Endothelial cell of umbilical vein (primary cell): ENCODE results near the gene NFIA. TPM values are rescaled to one million over a fixed set of nuclear protein-coding genes. Genes with fewer than 3 reads are reported as not detected.

ENCODE experiments used
- BruUV-seq: library from RNA; stranded (reverse); fragments of 400-500 nt; replicated peaks from 2 replicates; lab custom pipeline; 2021; lab: Mats Ljungman, UMichigan
- CTCF ChIA-PET: fragments of 300-600, 350-600 bp; sonication (Branson Sonifier 250); formaldehyde crosslinking; loops from one replicate; lab custom pipeline; 2021; ENCODE audit warnings: antibody characterized with exemption, inconsistent platforms; lab: Charles Lee
- POLR2A ChIA-PET: fragments of 300-600, 350-600 bp; sonication (Branson Sonifier 250); formaldehyde crosslinking; loops from one replicate; lab custom pipeline; 2021; ENCODE audit warnings: antibody characterized with exemption, inconsistent platforms; lab: Charles Lee
- DNase-seq: peaks from one replicate; pipeline ENCODE4 v3.0.0-alpha.2; 2011; ENCODE audit warnings: low read depth, low spot score
- FAIRE-seq: peaks from 2 replicates; lab custom pipeline; 2011; peaks lifted over from hg19 to GRCh38; lab: Jason Lieb, UNC
- H2AFZ ChIP-seq: 2 replicates; pipeline ENCODE4 v1.6.0; 2012; ENCODE audit warnings: low read depth, low read length, control low read depth, inconsistent platforms
- H3K27ac ChIP-seq: 2 replicates; pipeline ENCODE4 v1.5.1; 2011; ENCODE audit warnings: low read depth, mild to moderate bottlenecking, control low read depth, low read length, moderate library complexity; ENCODE audit not compliant: insufficient read depth
- H3K27me3 ChIP-seq, 2 experiments: 2 replicates each; pipeline versions ENCODE4 v1.6.0 to v1.6.1; 2011; ENCODE audit warnings: low read length in 2 of 2, mixed read lengths in 1 of 2; ENCODE audit not compliant: control insufficient read depth in 2 of 2, insufficient read depth in 2 of 2
- H3K36me3 ChIP-seq, 2 experiments: 2 replicates in 1 of 2; 3 replicates in 1 of 2; pipeline ENCODE4 v1.5.1; 2011; ENCODE audit warnings: low read length in 2 of 2, mild to moderate bottlenecking in 1 of 2, moderate library complexity in 1 of 2; ENCODE audit not compliant: control insufficient read depth in 2 of 2, insufficient read depth in 2 of 2; ENCODE audit errors: extremely low read depth in 1 of 2
- H3K4me1 ChIP-seq: 3 replicates; pipeline ENCODE4 v1.5.1; 2011; ENCODE audit warnings: mild to moderate bottlenecking, low read length; ENCODE audit not compliant: control insufficient read depth, insufficient read depth; ENCODE audit errors: extremely low read depth
- H3K4me2 ChIP-seq: 2 replicates; pipeline ENCODE4 v1.6.1; 2011; ENCODE audit warnings: low read length, control low read depth, mixed read lengths; ENCODE audit not compliant: insufficient read depth
- H3K4me3 ChIP-seq, 3 experiments: fragments of 200-600 bp in 1 of 3; sonication (generic), shearing (Covaris generic) in 1 of 3; replicated peaks in 1 of 3; 2 replicates each; pipeline ENCODE4 v1.5.1; 2011 to 2016; ENCODE audit warnings: control low read depth in 3 of 3, low read length in 3 of 3, mild to moderate bottlenecking in 2 of 3, inconsistent platforms in 1 of 3, low read depth in 1 of 3, moderate library complexity in 1 of 3; ENCODE audit not compliant: insufficient read depth in 1 of 3
- H3K79me2 ChIP-seq: 2 replicates; pipeline ENCODE4 v1.6.0; 2012; ENCODE audit warnings: low read length, inconsistent platforms; ENCODE audit not compliant: control insufficient read depth, insufficient read depth
- H3K9ac ChIP-seq: replicated peaks from 2 replicates; pipeline ENCODE3; 2011; ENCODE audit warnings: low read length, control low read depth; ENCODE audit not compliant: insufficient read depth; ENCODE audit errors: extremely low read depth
- H3K9me1 ChIP-seq: replicated peaks from 3 replicates; pipeline ENCODE4 v1.6.0; 2011; ENCODE audit warnings: mild to moderate bottlenecking, low read length; ENCODE audit not compliant: control insufficient read depth, insufficient read depth; ENCODE audit errors: extremely low read depth
- H3K9me3 ChIP-seq: replicated peaks from 2 replicates; pipeline ENCODE4 v1.5.1; 2012; ENCODE audit warnings: low read length, inconsistent platforms; ENCODE audit not compliant: control insufficient read depth, insufficient read depth
- H4K20me1 ChIP-seq: replicated peaks from 2 replicates; pipeline ENCODE3; 2011; ENCODE audit warnings: mild to moderate bottlenecking, low read length; ENCODE audit not compliant: control insufficient read depth, insufficient read depth; ENCODE audit errors: extremely low read depth
- EZH2 ChIP-seq: IDR thresholded peaks from 2 replicates; pipeline ENCODE4 v1.6.1; 2012; ENCODE audit warnings: borderline replicate concordance, low read depth, mild to moderate bottlenecking, moderate library complexity, low read length, inconsistent platforms; ENCODE audit not compliant: severe bottlenecking
- FOS ChIP-seq: IDR thresholded peaks from 2 replicates; pipeline ENCODE4 v1.6.1; 2011; ENCODE audit warnings: mild to moderate bottlenecking, low read length, moderate library complexity, borderline replicate concordance; ENCODE audit not compliant: insufficient read depth
- GATA2 ChIP-seq: IDR thresholded peaks from 2 replicates; pipeline ENCODE4 v1.7.0; 2011; ENCODE audit warnings: low read depth, mild to moderate bottlenecking, moderate library complexity, mixed read lengths, low read length; ENCODE audit not compliant: insufficient read length, insufficient read depth
- MYC ChIP-seq: IDR thresholded peaks from one replicate; pipeline ENCODE4 v1.6.1; 2011; ENCODE audit warnings: mild to moderate bottlenecking, low read depth, low read length
- POLR2A ChIP-seq: IDR thresholded peaks from 2 replicates; pipeline ENCODE4 v1.6.1; 2012; ENCODE audit warnings: low read depth, mild to moderate bottlenecking, control low read depth, low read length
- dilution Hi-C: fragments of 300-500 bp; cut with MboI; formaldehyde crosslinking; loops from one replicate; pipeline ENCODE4 v1.15.0; 2019; ENCODE audit warnings: low sequenced_read_pairs; ENCODE audit not compliant: extremely low pct_ligation_motif_present
- intact Hi-C: fragments of 100-400 bp; cut with micrococcal nuclease; formaldehyde crosslinking; loops from one replicate; pipeline ENCODE4 v1.10.0; 2022
- polyA plus RNA-seq, 4 experiments: library from polyadenylated mRNA; depleted of rRNA in 3 of 4; stranded (reverse) in 3 of 4; unstranded in 1 of 4; fragments of >200 nt; gene quantifications; 2 replicates each; pipeline versions ENCODE4 v1.2.1 to v1.2.3, GENCODE V29; 2011 to 2012; ENCODE audit warnings: missing spikeins in 1 of 4
- total RNA-seq: library from RNA; stranded (reverse); gene quantifications from 2 replicates; pipeline ENCODE4 v1.2.3, GENCODE V29; 2021
- TF ChIP-seq, protein P1 (sequence below), 2 donors: IDR thresholded peaks; 1 replicate in 1 of 2; 2 replicates in 1 of 2; pipeline ENCODE4 v1.5.1; 2011; ENCODE audit warnings: low read length in 2 of 2, mild to moderate bottlenecking in 2 of 2, moderate library complexity in 2 of 2, control low read depth in 1 of 2, inconsistent platforms in 1 of 2, low read depth in 1 of 2; ENCODE audit not compliant: insufficient read depth in 1 of 2; ENCODE audit errors: extremely low read depth in 1 of 2
- TF ChIP-seq, protein P2 (sequence below): IDR thresholded peaks from 2 replicates; pipeline ENCODE4 v1.6.1; 2011; ENCODE audit not compliant: insufficient read depth, insufficient read length

NFIA gene
- total and polyA plus RNA-seq, 2 donors (not counting 3 experiments of a cell fraction or from before 2014, with no cell fraction given): 25.5 to 47.0 TPM

DNA sequence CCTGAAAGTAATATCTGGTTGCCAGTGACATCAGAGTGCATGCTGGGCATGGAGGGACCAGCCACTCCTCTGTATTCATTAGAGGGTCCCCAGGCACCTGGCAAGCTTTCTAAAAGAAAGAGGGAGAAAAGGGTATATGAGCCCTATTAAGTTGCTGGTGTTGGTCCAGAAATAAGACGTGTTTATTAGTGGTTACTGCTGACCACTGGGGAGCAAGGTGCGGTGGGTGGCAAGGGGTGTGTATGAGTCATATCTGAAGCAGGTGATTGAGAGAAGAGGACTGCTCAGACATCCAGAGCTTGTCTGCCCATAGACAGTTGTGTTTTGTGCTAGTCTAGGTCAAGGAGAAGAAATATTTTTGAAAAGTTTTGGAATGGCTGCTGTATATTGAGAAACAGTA, 344.5 kb downstream of the NFIA start:
- Histone ChIP-seq H3K4me2 (no peak overlapping the region), H3K27me3 (no peaks in the 10 kb centered on the region), H3K36me3 (peaks cover 2 to 3% of the 10 kb centered on the region in 2 experiments), H2AFZ (no peak overlapping the region), H3K27ac (no peak overlapping the region), H3K4me1 (peaks cover 15% of the 10 kb centered on the region), H3K79me2 (no peaks in the 10 kb centered on the region), H4K20me1 (no peaks in the 10 kb centered on the region), H3K4me3 (no peak overlapping the region), H3K9ac (no peak overlapping the region), H3K9me1 (no peaks in the 10 kb centered on the region), H3K9me3 (no peaks in the 10 kb centered on the region)
- dilution Hi-C loops: no loop called here
- intact Hi-C loops: no loop called here
- ChIA-PET POLR2A (no interaction called here), CTCF (interaction anchor here (1.5 to 4.4 kb wide), 3 partner anchors 9 to 448 kb away, joined by 3 to 26 read pairs (median 3); no protein-coding TSS in a partner anchor)
- no peak for DNase-seq
- no peak for FAIRE-seq
- no TSS peak for BruUV-seq
- no peak for TF ChIP-seq GATA2
- TF ChIP-seq, protein P1, sequence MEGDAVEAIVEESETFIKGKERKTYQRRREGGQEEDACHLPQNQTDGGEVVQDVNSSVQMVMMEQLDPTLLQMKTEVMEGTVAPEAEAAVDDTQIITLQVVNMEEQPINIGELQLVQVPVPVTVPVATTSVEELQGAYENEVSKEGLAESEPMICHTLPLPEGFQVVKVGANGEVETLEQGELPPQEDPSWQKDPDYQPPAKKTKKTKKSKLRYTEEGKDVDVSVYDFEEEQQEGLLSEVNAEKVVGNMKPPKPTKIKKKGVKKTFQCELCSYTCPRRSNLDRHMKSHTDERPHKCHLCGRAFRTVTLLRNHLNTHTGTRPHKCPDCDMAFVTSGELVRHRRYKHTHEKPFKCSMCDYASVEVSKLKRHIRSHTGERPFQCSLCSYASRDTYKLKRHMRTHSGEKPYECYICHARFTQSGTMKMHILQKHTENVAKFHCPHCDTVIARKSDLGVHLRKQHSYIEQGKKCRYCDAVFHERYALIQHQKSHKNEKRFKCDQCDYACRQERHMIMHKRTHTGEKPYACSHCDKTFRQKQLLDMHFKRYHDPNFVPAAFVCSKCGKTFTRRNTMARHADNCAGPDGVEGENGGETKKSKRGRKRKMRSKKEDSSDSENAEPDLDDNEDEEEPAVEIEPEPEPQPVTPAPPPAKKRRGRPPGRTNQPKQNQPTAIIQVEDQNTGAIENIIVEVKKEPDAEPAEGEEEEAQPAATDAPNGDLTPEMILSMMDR (IDR thresholded peaks at IDR 0.05; ENCODE audit: extremely low read depth in 1 of 2, insufficient read depth in 1 of 2, low read depth in 1 of 2, low read length in 2 of 2): no peak
- no peak for TF ChIP-seq MYC
- no peak for TF ChIP-seq POLR2A
- no peak for TF ChIP-seq EZH2
- TF ChIP-seq, protein P2, sequence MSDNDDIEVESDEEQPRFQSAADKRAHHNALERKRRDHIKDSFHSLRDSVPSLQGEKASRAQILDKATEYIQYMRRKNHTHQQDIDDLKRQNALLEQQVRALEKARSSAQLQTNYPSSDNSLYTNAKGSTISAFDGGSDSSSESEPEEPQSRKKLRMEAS: no peak
- TF ChIP-seq FOS: no peak
